ENCODE measurements around the gene NAP1L5.

NAP1L5 gene

DNA sequence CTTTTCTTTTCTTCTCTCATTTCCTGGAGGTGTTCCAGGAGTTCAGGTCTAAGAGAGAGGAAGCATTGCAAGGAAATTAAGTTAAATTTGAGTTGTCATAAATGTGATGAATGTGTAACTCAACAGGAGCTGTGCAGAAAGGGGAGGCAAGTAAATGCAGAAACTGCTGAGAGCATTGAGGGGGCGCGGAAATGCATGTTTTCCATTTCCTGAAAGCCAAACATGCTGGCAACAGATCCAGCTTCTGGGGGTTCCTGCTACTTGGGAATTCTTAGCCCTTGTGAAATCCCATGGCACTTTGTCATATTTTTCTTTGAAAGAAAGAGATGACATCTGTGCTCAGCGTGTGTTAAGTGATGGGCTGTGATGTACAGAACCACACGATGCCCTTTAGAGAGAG lies 33.8 kb upstream of the NAP1L5 start:
- DNase-seq (no peak), ATAC-seq (no peak)
- no peaks in the 10 kb centered on the region for H3K9me3 Mint-ChIP-seq
- H3K27me3 Mint-ChIP-seq = no peaks in the 10 kb centered on the region
- peaks cover 5% of the 10 kb centered on the region for H3K36me3 Mint-ChIP-seq (ENCODE audit: low read depth)
- no peaks in the 10 kb centered on the region for H3K4me1 Mint-ChIP-seq
- no peak overlapping the region for H3K4me3 Mint-ChIP-seq
- no peak overlapping the region for H3K27ac Mint-ChIP-seq

DNA sequence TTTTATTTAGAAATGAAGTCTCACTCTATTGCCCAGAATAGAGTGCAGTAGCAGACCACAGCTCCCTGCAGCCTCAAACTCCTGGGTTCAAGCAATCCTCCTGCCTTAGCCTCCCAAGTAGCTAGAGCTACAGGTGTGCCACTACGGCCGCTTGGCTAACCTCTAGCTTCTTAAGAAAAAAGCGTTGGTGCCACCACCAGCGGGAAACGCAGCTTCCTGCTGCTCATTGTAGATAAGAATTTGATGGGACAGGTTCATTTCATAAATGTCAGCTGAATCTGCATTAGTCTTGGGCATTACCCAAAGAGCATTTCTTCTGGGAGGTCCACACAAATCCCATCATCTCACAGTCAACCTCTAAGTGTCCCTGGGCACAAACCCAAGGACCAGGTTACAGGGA lies 33.2 kb upstream of the NAP1L5 start:
- Mint-ChIP-seq H3K27ac (no peak overlapping the region), H3K9me3 (no peaks in the 10 kb centered on the region), H3K4me3 (no peak overlapping the region), H3K27me3 (no peaks in the 10 kb centered on the region), H3K4me1 (no peaks in the 10 kb centered on the region), H3K36me3 (ENCODE audit: low read depth) (peaks cover 5% of the 10 kb centered on the region)
- ATAC-seq (no peak), DNase-seq (no peak)

DNA sequence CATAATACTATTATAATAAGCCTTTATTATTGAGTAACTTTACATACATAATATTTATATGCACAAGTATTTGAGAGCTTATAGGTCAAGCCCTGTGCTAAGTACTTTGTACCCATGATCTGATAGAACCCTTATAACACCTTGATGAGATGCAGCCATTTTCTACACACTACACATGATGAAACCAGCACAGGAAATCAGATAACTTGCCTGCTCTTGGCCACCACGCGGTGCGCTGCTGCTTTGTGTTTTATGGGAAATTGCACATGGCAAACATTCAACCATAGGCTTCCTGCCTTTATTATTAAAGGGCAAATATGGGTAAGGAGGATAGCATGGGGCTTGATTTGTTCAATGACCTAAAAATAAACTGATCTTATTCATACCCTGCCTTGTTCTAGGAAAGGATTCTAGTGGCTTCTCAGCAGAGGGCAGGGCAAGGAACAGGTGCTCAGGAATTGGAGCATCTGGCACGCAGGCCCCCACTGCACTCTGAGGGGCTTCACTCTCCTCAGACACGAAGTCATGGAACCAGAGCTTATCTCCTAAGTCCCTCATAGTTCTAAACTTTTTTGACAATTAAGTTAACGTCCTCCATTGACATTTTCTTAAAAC lies 31.6 kb upstream of the NAP1L5 start:
- Mint-ChIP-seq H3K36me3 (ENCODE audit: low read depth) (peaks cover 5% of the 10 kb centered on the region), H3K27ac (no peak overlapping the region), H3K4me1 (no peaks in the 10 kb centered on the region), H3K27me3 (no peaks in the 10 kb centered on the region), H3K4me3 (no peak overlapping the region), H3K9me3 (no peaks in the 10 kb centered on the region)
- no peak for ATAC-seq
- DNase-seq = no peak

DNA sequence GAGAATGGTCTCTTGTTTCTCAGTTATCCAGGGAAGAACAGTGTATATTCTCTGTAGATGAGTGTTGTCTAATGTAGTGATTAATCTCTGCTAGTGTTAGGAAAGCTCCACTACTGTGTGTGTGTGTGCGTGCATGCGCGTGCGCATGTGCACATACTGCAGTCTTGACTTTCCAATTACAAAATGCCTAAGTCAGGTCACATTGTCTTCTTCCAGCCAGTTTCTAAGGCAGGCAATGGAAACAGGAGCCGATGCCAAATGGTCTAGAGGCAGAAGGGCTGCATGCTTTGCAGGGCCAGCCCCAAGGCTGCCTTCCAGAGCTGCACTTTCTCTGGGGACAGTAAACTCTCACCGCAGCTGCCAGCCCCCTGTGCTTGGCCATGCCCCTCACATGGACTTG lies 30.5 kb upstream of the NAP1L5 start:
- Mint-ChIP-seq H3K36me3 (ENCODE audit: low read depth) (peaks cover 5% of the 10 kb centered on the region), H3K9me3 (no peaks in the 10 kb centered on the region), H3K27ac (no peak overlapping the region), H3K27me3 (no peaks in the 10 kb centered on the region), H3K4me1 (no peaks in the 10 kb centered on the region), H3K4me3 (no peak overlapping the region)
- DNase-seq (no peak), ATAC-seq (no peak)

DNA sequence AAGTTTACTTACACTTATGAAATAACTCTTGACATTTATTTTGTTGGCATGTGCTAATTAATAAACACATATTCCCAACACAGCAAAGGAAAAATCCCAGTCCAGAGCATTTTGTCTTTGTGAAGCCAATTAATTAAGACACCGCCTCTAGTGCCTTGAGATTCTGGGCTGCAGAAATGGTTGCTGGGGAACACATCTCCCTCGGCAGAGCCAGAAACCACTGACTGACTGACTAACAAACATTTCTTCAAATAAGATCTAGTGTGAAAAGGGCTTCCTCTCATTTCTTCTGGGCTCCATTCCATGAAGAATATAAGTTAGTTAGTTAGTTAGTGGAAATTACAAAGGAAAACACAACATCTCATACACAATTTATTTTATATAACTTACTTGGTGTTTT lies 28.4 kb upstream of the NAP1L5 start:
- Mint-ChIP-seq H3K4me3 (no peak overlapping the region), H3K36me3 (ENCODE audit: low read depth) (peaks cover 5% of the 10 kb centered on the region), H3K9me3 (no peaks in the 10 kb centered on the region), H3K27me3 (no peaks in the 10 kb centered on the region), H3K27ac (no peak overlapping the region), H3K4me1 (no peaks in the 10 kb centered on the region)
- DNase-seq (no peak), ATAC-seq (no peak)

DNA sequence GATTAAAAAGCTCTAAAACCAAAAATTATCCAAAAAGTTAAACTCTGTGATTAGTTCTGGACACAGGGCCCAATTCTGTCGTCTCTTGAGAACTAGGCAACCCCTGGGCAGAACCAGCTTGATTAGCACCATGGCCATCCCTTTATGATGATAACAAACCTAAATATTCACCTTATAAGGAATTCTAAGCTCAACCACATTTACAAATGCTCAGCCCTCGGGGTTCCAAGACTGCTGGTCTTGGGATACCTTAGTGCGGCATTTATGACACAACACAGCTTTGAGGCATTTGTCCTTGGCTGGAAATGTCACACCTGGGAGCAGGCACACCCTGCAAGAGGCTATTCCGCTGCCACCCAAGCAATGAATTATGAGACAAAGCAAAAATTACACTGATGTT lies 27.5 kb upstream of the NAP1L5 start:
- ATAC-seq (no peak), DNase-seq (no peak)
- H3K4me3 Mint-ChIP-seq = no peak overlapping the region
- no peaks in the 10 kb centered on the region for H3K27me3 Mint-ChIP-seq
- H3K9me3 Mint-ChIP-seq = no peaks in the 10 kb centered on the region
- H3K27ac Mint-ChIP-seq = no peak overlapping the region
- H3K36me3 Mint-ChIP-seq (ENCODE audit: low read depth) = peaks cover 7% of the 10 kb centered on the region
- no peaks in the 10 kb centered on the region for H3K4me1 Mint-ChIP-seq

DNA sequence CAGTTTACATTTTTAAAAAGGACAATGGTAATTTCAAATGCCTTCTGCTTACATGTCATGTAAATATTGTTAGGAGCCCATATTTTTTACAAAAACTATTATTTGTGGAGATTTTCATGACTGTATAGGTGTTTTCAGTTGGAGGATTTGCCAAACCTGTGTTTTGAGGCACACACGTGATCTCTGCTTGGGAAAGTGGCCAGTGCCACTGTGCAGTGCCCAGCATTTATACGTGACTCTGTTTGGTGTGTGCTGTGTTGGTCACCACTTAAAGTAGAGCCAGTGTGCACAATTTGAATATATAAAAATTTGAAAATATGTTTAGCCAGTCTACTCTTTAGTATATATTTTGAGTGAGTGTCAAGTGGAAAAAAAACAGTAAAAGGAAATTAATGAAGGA lies 26.8 kb upstream of the NAP1L5 start:
- H3K9me3 Mint-ChIP-seq = no peaks in the 10 kb centered on the region
- no peak overlapping the region for H3K27ac Mint-ChIP-seq
- H3K4me3 Mint-ChIP-seq = no peak overlapping the region
- peaks cover 7% of the 10 kb centered on the region for H3K36me3 Mint-ChIP-seq (ENCODE audit: low read depth)
- H3K27me3 Mint-ChIP-seq = no peaks in the 10 kb centered on the region
- H3K4me1 Mint-ChIP-seq = no peaks in the 10 kb centered on the region
- ATAC-seq (no peak), DNase-seq (no peak)

DNA sequence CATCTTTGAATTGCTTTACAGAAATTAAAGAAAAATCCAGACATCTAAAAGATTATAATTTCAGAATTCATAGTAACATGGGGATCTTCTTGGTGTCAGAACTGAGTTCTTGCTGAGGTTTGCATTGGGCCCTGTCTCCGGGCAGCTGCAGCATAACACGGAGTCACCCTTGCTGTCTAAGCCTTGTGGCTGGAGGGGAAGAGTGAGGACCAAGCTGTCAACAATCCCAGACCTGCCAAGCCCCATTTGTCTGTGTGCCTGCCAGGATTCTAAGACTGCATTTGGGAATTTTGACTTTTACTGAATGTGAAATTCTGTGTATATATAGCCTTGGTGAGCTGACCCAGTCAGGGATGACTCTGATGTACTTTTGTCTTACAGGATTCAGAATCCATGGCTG lies 25.2 kb upstream of the NAP1L5 start:
- DNase-seq (no peak), ATAC-seq (no peak)
- no peaks in the 10 kb centered on the region for H3K4me1 Mint-ChIP-seq
- peaks cover 12% of the 10 kb centered on the region for H3K36me3 Mint-ChIP-seq (ENCODE audit: low read depth)
- H3K9me3 Mint-ChIP-seq = peaks cover under 1% of the 10 kb centered on the region
- H3K27ac Mint-ChIP-seq = no peak overlapping the region
- no peak overlapping the region for H3K4me3 Mint-ChIP-seq
- H3K27me3 Mint-ChIP-seq = no peaks in the 10 kb centered on the region

DNA sequence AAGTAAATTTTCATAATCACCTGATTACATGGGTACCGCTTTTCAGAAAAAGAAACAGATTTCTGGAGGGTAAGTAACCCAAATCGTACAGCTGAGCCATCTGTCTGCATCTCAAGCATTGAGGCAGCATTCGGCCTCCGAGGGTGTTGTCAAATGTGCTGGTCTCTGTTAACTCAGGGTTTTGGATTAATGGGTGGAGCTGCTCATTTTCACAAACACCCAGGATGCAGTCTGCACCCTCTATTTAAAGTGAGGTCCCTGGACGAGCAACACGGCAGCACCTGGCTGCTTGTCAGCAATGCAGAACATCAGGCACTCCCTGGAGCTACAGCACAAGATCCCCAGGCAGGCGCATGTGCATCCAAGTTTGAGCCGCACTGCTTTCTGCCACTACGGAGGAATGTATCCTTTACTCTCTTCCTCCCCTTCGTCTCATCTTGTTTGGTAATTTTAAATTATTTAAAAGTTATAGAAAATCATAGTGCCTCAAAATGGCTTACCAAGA lies 24.7 kb upstream of the NAP1L5 start:
- Mint-ChIP-seq H3K27ac (no peak overlapping the region), H3K9me3 (peaks cover 5% of the 10 kb centered on the region), H3K4me1 (no peaks in the 10 kb centered on the region), H3K4me3 (no peak overlapping the region), H3K36me3 (ENCODE audit: low read depth) (peaks cover 17% of the 10 kb centered on the region), H3K27me3 (no peaks in the 10 kb centered on the region)
- DNase-seq = no peak
- no peak for ATAC-seq

DNA sequence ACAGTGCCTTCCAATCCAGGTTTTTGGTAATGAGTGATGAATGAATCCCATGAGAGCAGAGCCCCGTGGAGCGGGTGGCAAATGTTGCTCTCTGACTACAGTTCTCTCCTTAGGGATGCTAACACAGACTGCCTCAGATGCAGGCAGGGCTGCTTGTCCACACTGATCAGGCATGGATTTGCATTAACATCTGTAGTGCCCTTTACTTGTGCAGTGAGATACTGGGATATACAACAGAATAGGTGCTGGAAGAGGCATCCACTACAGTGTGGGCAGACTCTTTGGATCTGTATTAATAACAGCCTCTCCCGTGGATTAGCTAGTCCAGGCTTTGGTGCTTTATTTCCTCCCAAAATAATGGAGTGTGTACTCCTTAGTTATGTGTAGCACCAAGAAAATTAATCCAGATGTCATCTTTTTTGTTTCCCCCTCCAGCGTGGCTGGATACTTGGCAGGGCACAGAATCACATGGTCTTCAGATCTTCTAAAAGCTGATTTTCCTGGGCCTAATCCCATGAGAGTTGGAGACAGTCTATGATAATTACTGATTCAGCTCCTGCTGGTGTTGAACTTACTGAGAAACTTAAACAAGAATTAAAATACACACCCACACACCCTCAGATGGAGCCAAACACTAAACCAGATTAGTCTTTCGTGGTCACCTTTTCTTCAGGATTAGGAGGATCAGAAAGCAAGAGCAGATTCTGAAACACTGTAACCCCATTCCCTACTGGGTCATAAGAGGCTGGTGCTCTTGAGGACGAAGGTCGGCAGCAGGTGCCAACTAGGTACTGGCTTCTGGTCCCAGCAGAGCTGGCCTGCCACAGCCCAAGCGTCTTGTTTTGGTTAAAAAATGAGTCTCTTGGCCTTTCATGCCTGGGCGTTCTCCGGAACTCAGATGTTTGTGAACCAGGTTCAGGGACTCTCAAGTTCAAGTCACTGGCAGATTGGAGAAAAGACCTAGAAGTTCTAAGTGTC lies 23.1 kb upstream of the NAP1L5 start:
- ATAC-seq (no peak), DNase-seq (no peak)
- Mint-ChIP-seq H3K4me1 (no peaks in the 10 kb centered on the region), H3K27me3 (no peaks in the 10 kb centered on the region), H3K9me3 (peaks cover 19% of the 10 kb centered on the region), H3K4me3 (no peak overlapping the region), H3K27ac (no peak overlapping the region), H3K36me3 (ENCODE audit: low read depth) (peaks cover 29% of the 10 kb centered on the region)

DNA sequence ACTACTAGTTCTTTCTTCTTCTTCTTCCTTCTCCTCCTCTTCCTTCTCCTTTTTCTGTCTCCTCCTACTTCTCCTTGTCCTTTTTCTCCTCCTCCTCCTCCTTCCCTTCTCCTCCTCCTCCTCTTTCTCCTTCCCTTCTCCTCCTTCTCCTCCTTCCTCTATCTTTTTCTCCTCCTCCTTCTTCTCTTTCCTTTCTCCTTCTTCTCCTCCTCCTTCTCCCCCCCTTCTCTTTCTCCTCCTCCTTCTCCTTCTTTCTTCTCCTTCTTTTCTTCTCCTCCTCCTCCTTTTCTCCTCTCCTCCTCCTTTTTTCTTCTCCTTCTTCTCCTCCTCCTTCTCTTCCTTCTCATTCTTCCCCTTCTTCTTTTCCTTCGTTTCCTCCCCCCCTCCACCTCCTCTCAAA lies 21.8 kb upstream of the NAP1L5 start:
- Mint-ChIP-seq H3K4me1 (no peaks in the 10 kb centered on the region), H3K9me3 (peaks cover 27% of the 10 kb centered on the region), H3K27ac (no peak overlapping the region), H3K27me3 (no peaks in the 10 kb centered on the region), H3K36me3 (ENCODE audit: low read depth) (peaks cover 41% of the 10 kb centered on the region), H3K4me3 (no peak overlapping the region)
- DNase-seq (no peak), ATAC-seq (no peak)

DNA sequence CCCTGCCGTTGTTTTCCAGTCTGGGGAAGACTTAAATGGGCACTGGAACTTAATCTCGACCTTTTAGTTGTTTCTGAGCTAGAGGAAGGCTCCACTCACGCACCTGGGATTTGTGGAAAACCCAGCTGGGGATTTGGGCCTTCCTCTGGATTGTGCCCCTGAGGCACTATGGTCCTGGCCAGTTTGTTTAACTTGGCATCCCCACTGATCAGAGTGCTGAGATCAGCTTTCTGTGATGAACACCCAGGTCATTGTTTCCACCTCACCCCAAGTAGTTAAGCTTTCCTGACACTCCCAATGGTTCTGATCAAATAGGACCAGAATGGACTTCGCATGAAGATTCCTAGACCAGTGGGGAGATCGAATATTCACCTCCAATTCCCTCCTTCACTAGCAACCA lies 20.5 kb upstream of the NAP1L5 start:
- no peak overlapping the region for H3K4me3 Mint-ChIP-seq
- no peaks in the 10 kb centered on the region for H3K4me1 Mint-ChIP-seq
- H3K27me3 Mint-ChIP-seq = no peaks in the 10 kb centered on the region
- peaks cover 48% of the 10 kb centered on the region for H3K36me3 Mint-ChIP-seq (ENCODE audit: low read depth)
- ATAC-seq (no peak), DNase-seq (no peak)
- peaks cover 29% of the 10 kb centered on the region for H3K9me3 Mint-ChIP-seq
- H3K27ac Mint-ChIP-seq = no peak overlapping the region

DNA sequence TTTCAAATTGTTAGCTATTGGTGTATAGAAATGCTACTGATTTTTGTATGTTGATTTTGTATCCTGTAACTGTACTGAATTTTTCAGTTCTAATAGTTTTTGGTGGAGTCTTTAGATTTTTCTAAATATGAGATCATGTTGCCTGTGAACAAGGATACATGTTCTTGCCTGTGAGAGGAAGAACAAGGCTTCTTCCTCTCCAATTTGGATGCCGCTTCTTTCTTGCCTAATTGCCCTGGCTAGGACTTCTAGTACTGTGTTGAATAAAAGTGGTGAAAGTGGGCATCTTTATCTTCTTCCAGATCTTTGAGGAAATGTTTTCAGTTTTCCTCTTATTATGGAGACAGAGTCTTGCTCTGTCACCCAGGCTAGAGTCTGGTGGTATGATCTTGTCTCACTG lies 16.2 kb upstream of the NAP1L5 start:
- no peaks in the 10 kb centered on the region for H3K4me1 Mint-ChIP-seq
- peaks cover 34% of the 10 kb centered on the region for H3K9me3 Mint-ChIP-seq
- no peak for ATAC-seq
- no peaks in the 10 kb centered on the region for H3K27me3 Mint-ChIP-seq
- no peak overlapping the region for H3K4me3 Mint-ChIP-seq
- H3K27ac Mint-ChIP-seq = no peak overlapping the region
- no peak for DNase-seq
- H3K36me3 Mint-ChIP-seq (ENCODE audit: low read depth) = peaks cover 75% of the 10 kb centered on the region

DNA sequence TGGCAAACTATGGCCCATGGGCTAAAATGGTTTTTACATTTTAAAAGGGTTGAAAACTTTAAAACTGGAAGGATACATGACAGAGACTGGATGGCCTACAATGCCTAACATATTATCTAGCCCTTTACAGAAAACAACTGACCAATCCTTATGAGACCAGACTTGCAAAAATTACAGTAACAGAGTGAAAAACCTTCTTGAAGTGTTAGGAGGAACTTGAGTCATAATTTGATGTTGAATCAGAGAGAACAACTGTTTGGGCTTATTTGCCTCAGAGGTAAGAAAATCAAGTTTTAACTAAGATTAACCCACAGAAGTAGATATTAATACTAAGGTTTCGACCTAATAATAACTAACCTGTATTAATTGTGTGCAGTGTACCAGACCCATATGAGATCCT lies 12.4 kb upstream of the NAP1L5 start:
- peaks cover 12% of the 10 kb centered on the region for H3K9me3 Mint-ChIP-seq
- H3K4me1 Mint-ChIP-seq = peaks cover 5% of the 10 kb centered on the region
- H3K4me3 Mint-ChIP-seq = no peak overlapping the region
- H3K36me3 Mint-ChIP-seq (ENCODE audit: low read depth) = peaks cover 63% of the 10 kb centered on the region
- ATAC-seq (no peak), DNase-seq (no peak)
- H3K27ac Mint-ChIP-seq = no peak overlapping the region
- H3K27me3 Mint-ChIP-seq = no peaks in the 10 kb centered on the region

DNA sequence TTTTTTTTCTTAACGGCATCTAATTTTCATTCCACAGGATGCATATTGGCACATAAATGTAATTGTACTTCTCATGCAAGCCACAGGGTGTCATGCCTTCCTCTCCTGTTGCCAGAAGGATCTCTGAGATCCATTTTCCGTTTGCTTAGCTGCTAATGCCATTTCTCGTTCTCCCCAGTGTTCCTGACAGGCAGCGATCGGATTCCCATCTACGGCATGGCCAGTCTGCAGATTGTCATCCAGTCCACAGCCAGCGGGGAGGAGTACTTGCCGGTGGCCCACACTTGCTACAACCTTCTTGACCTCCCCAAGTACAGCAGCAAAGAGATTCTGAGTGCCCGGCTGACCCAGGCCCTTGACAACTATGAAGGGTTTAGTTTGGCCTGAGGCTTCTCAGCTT lies 8.9 kb upstream of the NAP1L5 start:
- peaks cover 5% of the 10 kb centered on the region for H3K4me1 Mint-ChIP-seq
- no peak for DNase-seq

More for the DNA sequence above, 8.9 kb upstream of the NAP1L5 start:
- Mint-ChIP-seq H3K27me3 (no peaks in the 10 kb centered on the region), H3K27ac (no peak overlapping the region), H3K9me3 (peaks cover under 1% of the 10 kb centered on the region), H3K4me3 (no peak overlapping the region), H3K36me3 (ENCODE audit: low read depth) (peaks cover 39% of the 10 kb centered on the region)
- no peak for ATAC-seq
